Peyer's patch (tissue), 4 donors: ENCODE results near the gene RPL19.

Source experiments
- POLR2A ChIP-seq, 2 donors: fragments of 450-650 bp; IDR thresholded peaks; one replicate each; pipeline ENCODE4 v1.5.1; 2017; ENCODE audit warnings: antibody characterized with exemption in 2 of 2, mild to moderate bottlenecking in 2 of 2, moderate library complexity in 2 of 2
- TF ChIP-seq, protein P1 (sequence below), 6 experiments: fragments of 450-650 bp in 4 of 6; fragments of 200-600 bp in 2 of 6; sonication (generic) in 1 of 6; IDR thresholded peaks; one replicate each; pipeline ENCODE4 v1.5.1; 2017 to 2019; ENCODE audit warnings: antibody characterized with exemption in 6 of 6, mild to moderate bottlenecking in 3 of 6, moderate library complexity in 1 of 6

DNA sequence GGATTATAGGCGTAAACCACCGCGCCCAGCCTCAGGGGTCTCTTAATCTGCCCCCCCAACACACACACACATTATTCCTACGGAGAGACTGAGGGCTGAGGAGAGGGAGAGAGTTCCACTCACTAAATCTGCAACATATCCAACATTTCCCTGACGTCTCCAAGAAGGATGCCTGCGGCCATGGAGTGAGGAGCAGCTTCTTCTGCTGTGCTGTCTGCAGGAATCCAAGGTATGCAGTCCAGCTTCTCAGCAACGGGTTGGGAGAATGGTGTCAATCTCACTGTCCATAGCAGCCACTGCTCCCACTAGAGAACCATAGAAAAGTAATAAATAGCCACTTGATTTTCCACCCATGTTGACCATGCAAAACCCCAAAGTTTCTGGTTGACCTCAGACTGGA lies 43.6 kb upstream of the RPL19 start:
- TF ChIP-seq, protein P1, sequence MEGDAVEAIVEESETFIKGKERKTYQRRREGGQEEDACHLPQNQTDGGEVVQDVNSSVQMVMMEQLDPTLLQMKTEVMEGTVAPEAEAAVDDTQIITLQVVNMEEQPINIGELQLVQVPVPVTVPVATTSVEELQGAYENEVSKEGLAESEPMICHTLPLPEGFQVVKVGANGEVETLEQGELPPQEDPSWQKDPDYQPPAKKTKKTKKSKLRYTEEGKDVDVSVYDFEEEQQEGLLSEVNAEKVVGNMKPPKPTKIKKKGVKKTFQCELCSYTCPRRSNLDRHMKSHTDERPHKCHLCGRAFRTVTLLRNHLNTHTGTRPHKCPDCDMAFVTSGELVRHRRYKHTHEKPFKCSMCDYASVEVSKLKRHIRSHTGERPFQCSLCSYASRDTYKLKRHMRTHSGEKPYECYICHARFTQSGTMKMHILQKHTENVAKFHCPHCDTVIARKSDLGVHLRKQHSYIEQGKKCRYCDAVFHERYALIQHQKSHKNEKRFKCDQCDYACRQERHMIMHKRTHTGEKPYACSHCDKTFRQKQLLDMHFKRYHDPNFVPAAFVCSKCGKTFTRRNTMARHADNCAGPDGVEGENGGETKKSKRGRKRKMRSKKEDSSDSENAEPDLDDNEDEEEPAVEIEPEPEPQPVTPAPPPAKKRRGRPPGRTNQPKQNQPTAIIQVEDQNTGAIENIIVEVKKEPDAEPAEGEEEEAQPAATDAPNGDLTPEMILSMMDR (IDR thresholded peaks at IDR 0.05), result no peak
- no peak for TF ChIP-seq POLR2A (IDR thresholded peaks at IDR 0.05)
